ENCODE measurements around the gene HHIPL2.
"Not testable (repeated sequence)": the region's sequence is repeated elsewhere in the genome, so short reads cannot be mapped to it uniquely, and the experiment has no call there.

Gene HHIPL2

GRCh38 chr1:222539951-222540597 is 7.8 kb downstream of the HHIPL2 start:
- DNase-seq = no peak

GRCh38 chr1:222535455-222535854 is 12.4 kb downstream of the HHIPL2 start:
- DNase-seq = no peak

GRCh38 chr1:222530852-222531251 is 17.1 kb downstream of the HHIPL2 start:
- no peak for DNase-seq

GRCh38 chr1:222529916-222530315 is 18.0 kb downstream of the HHIPL2 start:
- no peak for DNase-seq

DNA sequence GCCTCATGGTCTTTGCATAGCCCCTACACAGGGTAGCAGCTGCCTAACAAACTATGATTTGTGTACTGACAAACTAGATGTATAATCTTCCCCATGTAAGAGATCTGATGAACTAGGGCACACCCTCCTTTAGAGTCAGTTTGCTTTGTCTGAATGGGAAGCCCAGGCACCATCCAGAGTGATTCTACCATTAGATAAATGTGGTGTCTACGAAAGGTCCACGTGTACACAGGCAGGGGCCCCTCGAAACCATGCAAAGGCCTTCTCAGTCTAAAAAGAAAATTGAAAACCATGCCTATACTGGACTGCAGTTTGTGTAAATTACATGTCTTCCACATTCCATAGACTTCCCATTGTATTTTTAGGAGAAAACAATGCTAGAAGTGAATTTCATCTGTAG is 18.7 kb downstream of the HHIPL2 start:
- no peak for DNase-seq

GRCh38 chr1:222525951-222526350 is 22.0 kb downstream of the HHIPL2 start:
- no peak for DNase-seq

GRCh38 chr1:222523852-222524251 is 24.1 kb downstream of the HHIPL2 start:
- DNase-seq = no peak

- DNase-seq = no peak
Observed at GRCh38 chr1:222522105-222522915, 25.6 kb downstream of the HHIPL2 start.

DNA sequence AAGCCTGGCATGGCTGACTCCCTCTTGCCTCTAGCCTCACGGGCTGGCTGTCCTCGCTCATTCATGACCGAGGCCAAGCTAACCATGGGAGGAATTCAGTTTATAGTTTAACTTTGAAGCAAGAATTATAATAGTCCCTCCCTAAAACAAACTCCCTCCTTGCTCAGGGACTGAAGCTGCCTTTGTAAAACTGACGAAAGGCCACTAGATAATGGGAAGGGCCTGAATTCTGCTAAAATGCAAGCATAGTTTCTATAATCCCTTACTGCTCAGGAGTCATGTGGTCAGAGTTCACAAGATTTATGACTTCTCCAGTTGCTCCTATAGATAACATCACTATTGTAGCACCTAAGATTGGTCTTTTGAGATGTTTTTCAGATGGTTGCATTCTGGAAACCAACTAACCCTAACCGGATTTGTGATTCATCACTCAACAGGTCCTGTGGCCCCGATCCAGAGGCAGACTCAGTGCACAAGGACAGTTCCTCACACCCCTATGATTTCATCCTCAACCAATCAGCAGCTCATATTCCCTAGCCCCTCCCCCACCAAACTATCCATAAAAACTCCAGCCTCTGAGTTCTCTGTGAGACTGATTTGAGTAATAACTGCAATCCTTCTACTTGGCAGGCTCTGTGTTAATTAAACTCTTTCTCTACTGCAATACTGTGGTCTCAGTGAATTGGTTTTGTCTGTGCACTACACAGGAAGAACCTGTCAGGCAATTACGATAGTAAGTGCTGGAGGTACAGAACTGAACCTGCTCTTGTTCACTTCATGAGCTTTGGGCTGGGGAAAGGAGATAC is 26.4 kb downstream of the HHIPL2 start:
- DNase-seq = no peak

- DNase-seq = not testable (repeated sequence)
Observed at GRCh38 chr1:222489496-222489895, 58.4 kb downstream of the HHIPL2 start.

- DNase-seq = not testable (repeated sequence)
Observed at GRCh38 chr1:222487774-222488173, 60.1 kb downstream of the HHIPL2 start.

DNA sequence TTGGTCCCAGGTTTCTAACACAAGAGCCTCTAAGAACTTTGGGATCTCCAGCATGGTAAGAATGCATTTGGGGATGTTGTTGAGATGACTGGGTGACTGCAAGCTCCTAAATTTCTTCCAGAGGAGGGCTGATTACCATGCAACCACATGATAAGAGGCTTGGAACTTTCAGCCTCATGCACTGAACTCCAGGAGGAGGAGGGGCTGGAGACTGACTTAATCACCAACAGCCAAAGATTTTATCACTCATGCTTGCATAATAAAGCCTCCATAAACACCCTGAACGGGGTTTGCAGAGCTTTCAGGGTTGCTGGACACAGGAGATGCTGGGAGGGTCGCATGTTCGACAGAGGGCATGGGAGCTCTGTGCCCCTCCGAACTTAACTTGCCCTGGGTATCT is 63.9 kb downstream of the HHIPL2 start:
- DNase-seq = not testable (repeated sequence)

GRCh38 chr1:222479567-222479966 is 68.3 kb downstream of the HHIPL2 start:
- DNase-seq = not testable (repeated sequence)

GRCh38 chr1:222476436-222476835 is 71.5 kb downstream of the HHIPL2 start:
- DNase-seq = not testable (repeated sequence)

GRCh38 chr1:222473717-222474116 is 74.2 kb downstream of the HHIPL2 start:
- DNase-seq = not testable (repeated sequence)

- not testable (repeated sequence) for DNase-seq
Observed at GRCh38 chr1:222472776-222473540, 74.9 kb downstream of the HHIPL2 start.

Data from hippocampal formation (tissue), 2 donors.